NCI-H1930 (cell line): ENCODE results near the gene C14orf119.

Experiments used
- DNase-seq, 2 experiments: peaks; one replicate each; lab custom pipeline; 2025; lab: John Stamatoyannopoulos, UW

The C14orf119 gene

GRCh38 chr14:23126548-23127278, 31.4 kb downstream of the C14orf119 start:
- no peak for DNase-seq

- no peak for DNase-seq
Measured at GRCh38 chr14:23127861-23128260, 32.6 kb downstream of the C14orf119 start.

GRCh38 chr14:23128969-23129758, 33.9 kb downstream of the C14orf119 start:
- no peak for DNase-seq

GRCh38 chr14:23129759-23130316, 34.5 kb downstream of the C14orf119 start:
- DNase-seq, result no peak

DNA sequence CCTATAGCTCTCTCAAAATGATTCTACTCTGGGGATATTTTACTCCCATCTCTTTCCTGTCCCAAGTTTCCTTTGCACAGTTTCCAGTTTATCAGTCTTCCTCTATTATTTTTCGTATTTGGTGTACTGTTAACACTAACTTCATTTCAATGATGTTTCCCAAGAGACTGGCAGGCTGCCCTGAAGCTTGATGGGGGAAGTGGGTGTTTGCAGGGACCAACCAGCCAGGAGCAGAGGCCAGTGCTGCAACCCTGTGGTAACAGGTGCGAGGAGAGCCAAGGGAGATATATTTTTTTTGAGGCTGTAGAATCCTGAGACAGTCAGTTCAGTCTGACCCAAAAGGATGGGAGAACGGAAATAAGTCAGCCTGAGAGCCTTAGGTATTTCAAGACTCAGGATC, 35.6 kb downstream of the C14orf119 start:
- no peak for DNase-seq

DNA sequence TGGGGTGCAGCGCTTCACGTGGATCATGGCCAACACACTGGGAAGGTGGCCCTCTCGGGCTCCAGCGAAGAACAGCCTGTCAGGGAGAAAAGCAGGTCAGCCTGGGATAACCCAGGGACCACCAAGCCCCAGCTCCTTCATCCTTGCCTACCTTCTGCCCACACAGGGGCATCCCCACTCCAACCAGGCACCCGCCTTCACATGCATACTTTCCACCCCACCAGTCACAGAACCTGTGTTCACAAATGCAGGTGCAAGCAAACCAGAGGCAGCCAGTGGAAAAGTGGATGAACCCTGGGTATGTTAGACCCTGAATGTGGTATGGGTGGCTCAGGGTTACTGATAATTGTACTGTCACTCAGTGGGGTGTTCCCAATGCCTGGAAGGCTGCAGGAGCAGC, 36.2 kb downstream of the C14orf119 start:
- DNase-seq, result no peak

DNA sequence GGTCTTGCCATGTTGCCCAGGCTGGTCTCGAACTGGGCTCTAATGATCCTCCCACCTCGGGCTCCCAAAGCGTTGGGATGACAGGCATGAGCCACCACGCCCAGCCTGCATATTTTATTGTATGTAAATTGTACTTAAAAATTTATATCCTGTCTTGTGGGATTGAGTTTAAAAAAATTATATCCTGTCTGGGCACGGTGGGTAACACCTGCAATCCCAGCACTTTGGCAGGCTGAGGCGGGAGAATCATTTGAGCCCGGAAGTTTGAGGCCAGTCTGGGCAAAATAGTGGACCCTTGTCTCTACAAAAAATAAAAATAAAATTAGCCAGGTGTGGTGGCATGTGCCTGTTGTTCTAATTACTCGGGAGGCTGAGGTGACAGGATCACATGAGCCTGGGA, 37.7 kb downstream of the C14orf119 start:
- no peak for DNase-seq

- DNase-seq, result no peak
Measured at GRCh38 chr14:23136566-23137133, 41.3 kb downstream of the C14orf119 start.

GRCh38 chr14:23137192-23137812, 42.0 kb downstream of the C14orf119 start:
- DNase-seq, result no peak

GRCh38 chr14:23137813-23138535, 42.7 kb downstream of the C14orf119 start:
- DNase-seq, result no peak

DNA sequence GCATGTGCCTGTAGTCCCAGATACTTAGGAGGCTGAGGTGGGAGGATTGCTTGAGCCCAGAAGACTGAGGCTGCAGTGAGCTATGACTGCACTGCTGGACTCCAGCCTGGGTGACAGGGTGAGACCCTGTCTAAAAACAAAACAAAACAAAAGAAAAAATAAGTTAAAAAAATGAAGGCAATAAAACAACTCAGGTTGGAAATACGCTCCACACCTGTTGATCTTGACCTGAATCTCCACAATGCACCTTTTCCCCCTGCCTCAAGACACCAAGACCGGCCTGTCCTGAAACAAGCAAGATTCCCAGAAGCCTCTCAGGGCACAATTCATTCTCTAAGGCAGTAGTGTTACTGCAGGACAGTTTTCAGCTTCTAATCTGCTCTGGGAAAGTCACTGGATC, 44.6 kb downstream of the C14orf119 start:
- no peak for DNase-seq

DNA sequence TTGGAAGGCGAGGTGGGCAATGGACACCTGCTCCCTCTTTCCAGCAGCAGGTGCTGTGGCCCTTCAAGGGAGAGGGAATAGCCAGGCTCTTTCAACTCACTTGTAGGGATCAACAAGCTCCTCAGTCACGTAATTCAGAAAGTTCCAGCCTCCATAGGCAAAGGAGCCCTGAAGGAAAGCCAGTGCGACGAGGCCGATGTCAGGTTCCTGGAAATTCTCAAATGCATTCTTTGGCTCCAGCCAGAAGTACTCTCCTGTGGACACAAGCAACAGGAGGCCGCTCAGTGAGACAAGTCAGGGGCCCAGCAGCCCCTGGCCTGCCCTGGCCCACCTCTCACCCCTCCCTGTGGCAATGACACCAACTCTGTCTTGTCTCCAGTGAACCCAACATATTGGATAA, 45.1 kb downstream of the C14orf119 start:
- DNase-seq, result no peak

DNA sequence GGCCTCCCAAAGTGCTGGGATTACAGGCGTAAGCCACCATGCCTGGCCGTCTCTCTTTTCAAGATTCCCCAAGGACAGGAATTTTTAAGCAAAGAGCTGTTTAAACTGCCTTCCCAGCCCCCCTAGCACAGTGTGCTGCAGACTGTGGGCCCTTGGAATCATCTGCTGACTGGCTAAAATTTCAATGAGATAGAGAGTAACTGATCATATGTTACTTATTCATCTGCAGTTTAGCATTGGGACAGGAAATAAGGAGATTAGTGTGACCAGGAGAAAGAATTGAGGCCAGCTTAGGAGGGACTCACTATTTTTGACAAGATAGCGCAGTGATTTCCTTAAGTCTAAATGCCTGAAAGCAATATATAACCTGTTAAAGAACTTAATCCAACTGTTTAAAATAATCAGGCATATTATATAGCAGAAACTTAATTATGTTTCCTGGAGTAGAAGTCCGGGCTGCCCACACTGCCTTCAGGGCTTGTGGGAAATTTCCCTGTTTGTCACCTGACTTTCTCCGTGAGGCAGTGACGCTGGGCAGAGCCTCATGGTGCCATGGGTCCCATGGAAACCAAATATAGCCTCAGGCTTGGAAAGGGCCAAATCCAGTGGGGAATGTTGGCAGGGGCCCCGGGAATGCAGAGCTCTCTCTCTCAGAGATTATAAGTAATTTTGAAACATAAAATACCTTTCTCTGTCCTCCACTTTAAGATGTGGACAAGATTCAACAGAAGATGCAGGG, 46.6 kb downstream of the C14orf119 start:
- no peak for DNase-seq

- no peak for DNase-seq
Measured at GRCh38 chr14:23142826-23143225, 47.5 kb downstream of the C14orf119 start.

DNA sequence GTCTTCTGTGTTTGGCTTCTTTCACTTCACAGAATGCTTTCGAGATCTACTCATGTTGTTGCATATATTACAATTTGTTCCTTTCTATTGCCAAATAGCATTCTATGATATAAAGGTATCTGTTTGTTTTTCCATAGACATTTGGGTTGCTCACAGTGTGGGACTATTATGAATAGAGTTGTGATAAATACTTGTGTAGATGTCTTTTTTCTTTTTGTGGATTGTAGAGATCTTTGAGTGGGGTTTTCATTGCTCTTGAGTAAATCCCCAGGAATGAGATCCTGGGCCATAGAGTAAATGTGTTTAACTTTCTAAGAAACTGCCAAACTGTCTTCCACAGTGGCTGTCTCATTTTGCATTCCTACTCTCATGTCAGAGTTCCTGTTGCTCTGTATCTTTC, 48.6 kb downstream of the C14orf119 start:
- DNase-seq, result no peak

GRCh38 chr14:23145794-23146350, 50.6 kb downstream of the C14orf119 start:
- DNase-seq, result no peak

DNA sequence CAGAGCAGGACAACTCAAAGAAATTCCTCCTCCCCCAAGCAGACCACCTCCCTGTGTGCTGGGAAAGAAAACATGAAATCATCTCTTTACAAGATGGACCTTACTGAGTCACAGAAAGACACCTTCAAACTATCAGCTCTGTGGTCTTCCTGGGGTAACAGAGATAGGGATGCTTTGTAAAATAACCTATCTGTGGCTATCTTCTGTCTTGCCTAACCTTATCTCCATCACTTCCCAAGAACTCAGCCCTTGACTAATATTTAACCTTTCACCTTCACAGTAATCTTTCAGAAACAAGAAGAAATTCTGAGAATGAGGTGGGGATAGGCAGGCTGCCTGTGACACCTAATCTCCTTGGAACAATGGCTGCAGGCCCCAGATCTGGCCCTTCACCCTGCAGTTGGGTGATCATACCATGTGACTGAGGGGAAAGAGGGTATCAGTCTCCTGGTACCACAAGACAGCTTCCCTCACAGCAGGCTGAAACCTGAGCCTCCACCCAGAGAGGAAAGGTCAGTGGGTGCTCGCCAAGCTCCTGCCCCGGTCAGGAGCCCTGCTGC, 51.1 kb downstream of the C14orf119 start:
- DNase-seq, result no peak

- DNase-seq, result no peak
Measured at GRCh38 chr14:23146980-23147379, 51.7 kb downstream of the C14orf119 start.

DNA sequence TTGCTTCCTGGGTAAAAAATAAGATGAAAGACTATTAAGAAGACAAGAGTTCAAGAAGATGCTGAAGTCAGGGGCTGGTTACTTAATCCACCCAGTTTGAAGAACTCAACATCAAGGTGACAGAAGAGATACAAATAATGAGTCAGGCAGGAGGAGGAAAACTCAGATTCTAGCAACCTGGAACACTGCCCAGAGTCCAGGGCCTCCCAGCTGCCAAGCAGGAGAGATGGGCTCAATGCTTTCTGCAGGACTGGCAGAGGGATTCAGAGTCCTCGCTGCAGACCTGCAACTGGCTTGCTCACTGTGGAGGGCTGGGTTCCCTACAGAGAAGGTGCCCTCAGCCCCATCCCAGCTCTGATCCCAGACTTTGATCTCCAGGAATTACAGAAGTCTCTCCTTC, 52.4 kb downstream of the C14orf119 start:
- DNase-seq, result no peak

- DNase-seq, result no peak
Measured at GRCh38 chr14:23148591-23149249, 53.4 kb downstream of the C14orf119 start.
